COLO829 (cell line): ENCODE data around the gene BCL2A1.
"Not testable (repeated sequence)": the region's sequence is repeated elsewhere in the genome, so short reads cannot be mapped to it uniquely, and the experiment has no call there.

ENCODE experiments used
- DNase-seq: peaks from one replicate; pipeline ENCODE4 v3.0.0; 2012; ENCODE audit warnings: low spot score

BCL2A1 gene

DNA sequence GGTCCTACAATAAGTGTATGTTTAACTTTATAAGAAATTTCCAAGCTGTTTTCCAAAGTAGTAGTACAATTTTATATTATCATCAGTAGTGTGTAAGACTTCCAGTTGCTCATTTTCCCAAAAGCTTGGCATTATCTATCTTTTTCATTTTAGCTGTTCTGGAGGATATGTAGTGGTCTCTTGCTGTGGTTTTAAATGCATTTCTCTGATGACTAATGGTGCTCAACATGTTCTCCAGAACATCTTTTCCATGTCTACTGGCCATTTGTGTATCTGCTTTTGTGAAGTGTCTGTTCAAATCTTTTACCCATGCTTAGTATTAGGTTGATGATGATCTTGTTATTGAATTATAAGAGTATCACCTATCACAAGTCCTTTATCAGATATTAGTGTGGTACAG is 13.3 kb downstream of the BCL2A1 start:
- DNase-seq: no peak

DNA sequence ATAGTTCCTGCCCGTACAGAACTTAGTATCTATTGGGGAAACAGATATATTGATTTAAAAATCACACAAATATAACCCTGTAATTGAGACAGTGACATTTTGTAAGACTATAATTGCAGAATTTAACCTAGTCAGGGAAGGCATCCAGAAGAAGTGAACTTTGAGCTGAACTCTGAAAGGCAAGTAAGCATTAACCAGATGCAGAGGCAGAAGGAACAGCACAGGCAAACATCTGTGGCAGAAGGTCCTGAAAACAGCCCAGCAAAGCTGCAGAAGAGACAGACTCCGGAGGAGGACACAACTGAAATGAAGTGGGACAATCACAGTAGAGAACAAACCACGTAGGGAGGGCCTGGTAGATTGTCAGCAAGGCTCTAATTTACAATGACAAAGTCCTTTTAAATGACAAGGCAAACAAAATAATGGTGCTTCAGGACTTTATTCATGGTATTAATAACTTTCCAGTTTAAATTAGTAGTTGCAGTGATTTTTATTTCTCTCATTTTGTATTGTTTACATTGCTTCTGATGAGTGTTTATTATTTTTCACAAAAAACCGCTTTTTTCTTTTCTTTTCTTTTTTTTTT is 14.5 kb downstream of the BCL2A1 start:
- no peak for DNase-seq

GRCh38 chr15:79954661-79955060 is 16.3 kb downstream of the BCL2A1 start:
- no peak for DNase-seq

- DNase-seq: no peak
Measured at GRCh38 chr15:79953951-79954444, 17.0 kb downstream of the BCL2A1 start.

DNA sequence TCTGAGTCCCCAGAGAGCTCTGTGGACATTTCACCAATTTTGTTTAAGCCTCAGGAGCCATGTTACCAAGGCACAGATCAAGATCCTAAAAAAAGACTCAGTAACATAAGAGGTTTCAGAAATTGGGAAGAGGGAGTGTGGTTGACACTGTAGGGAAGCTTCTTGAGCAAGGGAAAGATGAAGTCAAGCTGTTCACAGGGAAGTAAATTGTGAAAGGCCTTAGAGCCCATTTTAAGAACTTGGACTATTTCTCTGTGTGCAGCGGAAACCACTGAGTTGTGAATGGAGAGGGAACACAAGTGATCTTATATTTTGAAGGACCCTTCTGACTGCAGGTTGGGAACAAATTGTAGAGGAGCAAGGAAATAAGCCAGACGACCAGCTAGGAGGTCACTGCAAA is 18.7 kb downstream of the BCL2A1 start:
- no peak for DNase-seq

- DNase-seq: no peak
Measured at GRCh38 chr15:79950247-79950646, 20.7 kb downstream of the BCL2A1 start.

GRCh38 chr15:79948761-79949160 is 22.2 kb downstream of the BCL2A1 start:
- no peak for DNase-seq

- no peak for DNase-seq
Measured at GRCh38 chr15:79948095-79948695, 22.8 kb downstream of the BCL2A1 start.

GRCh38 chr15:79947009-79947408 is 24.0 kb downstream of the BCL2A1 start:
- DNase-seq: no peak

GRCh38 chr15:79944622-79945021 is 26.4 kb downstream of the BCL2A1 start:
- DNase-seq: no peak

- DNase-seq: no peak
Measured at GRCh38 chr15:79943820-79944219, 27.2 kb downstream of the BCL2A1 start.

DNA sequence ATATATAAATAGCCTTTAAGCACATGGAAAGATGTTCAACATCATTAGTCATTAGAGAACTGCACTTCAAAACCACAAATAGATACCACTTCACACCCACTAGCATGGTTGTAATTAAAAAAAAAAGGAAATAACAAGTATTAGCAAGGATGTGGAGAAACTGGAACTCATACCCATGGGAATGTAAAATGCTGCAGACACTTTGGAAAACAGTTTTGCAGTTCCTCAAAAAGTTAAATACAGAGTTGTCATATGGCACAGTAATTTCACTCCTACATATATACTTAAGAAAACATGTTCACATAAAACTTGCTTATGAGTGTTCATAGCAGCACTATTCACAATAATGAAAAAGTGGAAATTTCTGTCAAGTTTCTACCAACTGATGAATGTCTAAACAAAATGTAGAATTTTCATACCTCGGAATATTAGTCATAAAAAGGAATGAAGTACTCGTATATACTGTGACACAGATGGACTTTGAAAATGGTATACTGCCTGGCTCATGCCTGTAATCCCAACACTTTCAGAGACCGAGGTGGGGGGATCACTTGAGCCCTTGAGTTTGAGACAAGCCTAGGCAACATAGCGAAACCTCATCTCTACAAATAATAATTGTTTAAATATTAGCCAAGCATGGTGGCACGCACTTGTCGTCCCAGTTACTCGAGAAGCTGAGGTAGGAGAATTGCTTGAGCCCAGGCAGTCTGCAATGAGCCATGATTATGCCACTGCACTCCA is 28.1 kb downstream of the BCL2A1 start:
- no peak for DNase-seq

DNA sequence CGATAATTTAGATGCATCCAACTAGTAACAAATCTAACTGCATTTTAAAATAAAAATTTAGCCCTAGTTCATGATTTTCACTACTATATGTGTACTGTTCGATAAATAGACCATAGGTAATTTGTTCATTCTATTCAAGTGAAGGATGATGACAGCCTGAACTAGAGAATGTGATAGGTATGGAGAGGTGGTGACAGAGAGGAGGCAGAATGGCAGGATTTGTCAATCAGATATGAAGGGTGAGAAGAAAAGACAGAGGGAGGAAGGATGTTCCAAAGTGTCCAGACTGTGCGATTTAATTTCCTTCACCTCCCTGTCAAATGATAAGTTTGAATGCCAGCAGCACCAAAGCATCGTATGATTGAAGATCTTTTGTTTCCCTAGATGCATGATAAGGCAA is 31.6 kb downstream of the BCL2A1 start:
- DNase-seq: no peak

- DNase-seq: no peak
Measured at GRCh38 chr15:79938143-79938542, 32.9 kb downstream of the BCL2A1 start.

GRCh38 chr15:79935556-79936201 is 35.3 kb downstream of the BCL2A1 start:
- not testable (repeated sequence) for DNase-seq

GRCh38 chr15:79933231-79933630 is 37.8 kb downstream of the BCL2A1 start:
- DNase-seq: no peak

GRCh38 chr15:79932447-79932846 is 38.5 kb downstream of the BCL2A1 start:
- no peak for DNase-seq

- DNase-seq: no peak
Measured at GRCh38 chr15:79930516-79930915, 40.5 kb downstream of the BCL2A1 start.

DNA sequence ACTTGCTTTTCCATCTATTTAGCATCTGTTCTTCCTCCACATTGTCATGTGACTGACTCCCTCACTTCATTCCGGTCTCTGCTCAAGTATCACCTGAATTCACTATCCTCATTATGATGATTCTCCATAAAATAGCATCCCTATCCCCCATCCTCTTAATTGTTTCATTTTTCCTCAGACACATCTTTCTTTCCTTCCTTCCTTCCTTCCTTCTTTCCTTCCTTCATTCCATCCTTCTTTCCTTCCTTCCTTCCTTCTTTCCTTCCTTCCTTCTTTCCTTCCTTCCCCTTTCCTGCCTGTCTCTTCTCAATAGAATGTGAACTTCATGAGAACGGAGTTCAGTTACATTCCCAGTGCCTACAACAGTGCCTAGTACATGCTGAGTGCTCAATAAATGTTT is 41.6 kb downstream of the BCL2A1 start:
- no peak for DNase-seq

DNA sequence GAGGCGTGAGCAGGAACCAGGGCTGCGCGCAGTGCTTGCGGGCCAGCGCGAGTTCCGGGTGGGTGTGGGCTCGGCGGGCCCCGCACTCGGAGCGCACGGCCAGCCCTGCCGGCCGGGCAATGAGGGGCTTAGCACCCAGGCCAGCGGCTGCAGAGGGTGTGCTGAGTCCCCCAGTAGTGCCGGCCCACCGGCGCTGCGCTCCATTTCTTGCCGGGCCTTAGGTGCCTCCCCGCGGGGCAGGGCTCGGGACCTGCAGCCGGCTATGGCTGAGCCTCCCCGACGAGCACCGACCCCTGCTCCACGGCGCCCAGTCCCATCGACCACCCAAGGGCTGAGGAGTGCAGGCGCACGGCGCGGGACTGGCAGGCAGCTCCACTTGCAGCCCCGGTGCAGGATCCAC is 44.9 kb downstream of the BCL2A1 start:
- not testable (repeated sequence) for DNase-seq

GRCh38 chr15:79924379-79924778 is 46.6 kb downstream of the BCL2A1 start:
- DNase-seq: no peak

DNA sequence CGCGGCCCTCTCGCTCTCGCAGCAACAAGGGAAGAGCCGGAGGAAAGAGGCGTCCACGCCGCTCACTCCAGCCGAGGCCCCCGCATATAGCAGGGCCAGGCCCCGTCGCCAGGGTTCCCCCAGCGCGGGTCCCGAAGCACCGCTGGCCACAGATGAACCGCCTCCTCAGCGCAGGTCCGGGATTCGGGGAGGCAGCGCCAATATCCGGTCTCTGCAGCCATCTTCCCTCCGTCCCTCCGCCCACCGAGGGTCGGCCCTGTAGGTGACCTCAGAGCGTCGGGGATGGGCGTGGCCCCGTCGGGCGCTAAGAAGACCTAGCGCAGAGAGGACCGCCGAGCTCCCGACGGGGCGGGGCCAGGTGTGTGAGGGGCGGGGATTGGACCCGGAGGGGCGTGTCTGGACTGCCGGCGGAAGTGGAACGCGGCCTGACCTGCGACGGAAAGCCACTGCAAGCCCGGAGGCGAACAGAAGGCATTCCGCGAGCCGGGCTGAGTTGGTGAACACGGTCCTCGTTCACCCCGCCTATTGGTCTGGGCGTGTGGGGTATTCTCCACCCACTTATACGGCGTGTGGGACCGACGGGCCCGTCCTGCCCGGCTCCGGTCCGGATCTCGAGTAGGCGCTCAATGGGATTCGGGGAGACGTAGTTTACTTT is 47.4 kb downstream of the BCL2A1 start:
- peak; percentile 90 for DNase-seq
